HCT116 (cell line): ENCODE measurements around the gene CCDC9B.

ENCODE experiments used
- ATF3 ChIP-seq: IDR thresholded peaks from 2 replicates; pipeline ENCODE4 v1.6.1; 2012
- CEBPB ChIP-seq: IDR thresholded peaks from 2 replicates; pipeline ENCODE4 v1.6.1; 2012; ENCODE audit warnings: low read depth
- CTCF ChIP-seq, 3 experiments: fragments of 200-600 bp in 1 of 3; sonication (generic) in 1 of 3; IDR thresholded peaks in 2 of 3; conservative IDR thresholded peaks in 1 of 3; 2 replicates each; pipeline ENCODE4 v1.5.1; 2012 to 2017; ENCODE audit warnings: low read depth in 2 of 3, low read length in 2 of 3, antibody characterized with exemption in 1 of 3, borderline replicate concordance in 1 of 3, control low read depth in 1 of 3, mild to moderate bottlenecking in 1 of 3, mixed read lengths in 1 of 3, mixed run types in 1 of 3, moderate library complexity in 1 of 3; ENCODE audit not compliant: insufficient read depth in 1 of 3
- EGR1 ChIP-seq: IDR thresholded peaks from 2 replicates; pipeline ENCODE4 v1.6.1; 2012; ENCODE audit warnings: low read depth
- EZH2 ChIP-seq: fragments of 200-600 bp; sonication (generic); IDR thresholded peaks from 2 replicates; pipeline ENCODE4 v1.6.1; 2017; ENCODE audit warnings: antibody characterized with exemption, mixed run types
- EZH2phosphoT487 ChIP-seq: fragments of 200-600 bp; IDR thresholded peaks from 2 replicates; pipeline ENCODE4 v1.6.1; 2018; ENCODE audit warnings: antibody characterized with exemption, borderline replicate concordance
- POLR2A ChIP-seq: IDR thresholded peaks from 2 replicates; pipeline ENCODE4 v1.7.0; 2011; ENCODE audit warnings: borderline replicate concordance; ENCODE audit not compliant: insufficient read depth, insufficient read length; ENCODE audit errors: extremely low read depth
- POLR2AphosphoS5 ChIP-seq: IDR thresholded peaks from 2 replicates; pipeline ENCODE4 v1.6.1; 2011; ENCODE audit warnings: mild to moderate bottlenecking, low read depth, low read length, moderate library complexity
- SIN3A ChIP-seq: IDR thresholded peaks from 2 replicates; pipeline ENCODE4 v1.6.1; 2012; ENCODE audit warnings: low read depth
- SRF ChIP-seq: IDR thresholded peaks from 2 replicates; pipeline ENCODE4 v1.6.1; 2012; ENCODE audit warnings: low read depth
- TCF7L2 ChIP-seq: IDR thresholded peaks from 2 replicates; pipeline ENCODE4 v1.7.0; 2011; ENCODE audit warnings: borderline replicate concordance, inconsistent platforms; ENCODE audit not compliant: insufficient read depth, insufficient read length; ENCODE audit errors: extremely low read depth

GRCh38 chr15:40363611-40364010 is 22.9 kb upstream of the CCDC9B start:
- TF ChIP-seq POLR2A (no peak), CTCF (IDR thresholded peaks at IDR 0.05 in 2 of 3, conservative IDR thresholded peaks at IDR 0.05 in 1 of 3; ENCODE audit: borderline replicate concordance in 1 of 3, insufficient read depth in 1 of 3, low read depth in 2 of 3, low read length in 2 of 3) (no peak), EZH2phosphoT487 (no peak), TCF7L2 (no peak), CEBPB (no peak), EGR1 (no peak), ATF3 (no peak), EZH2 (no peak), POLR2AphosphoS5 (no peak), SIN3A (no peak), SRF (no peak)
